HEK293 (cell line): ENCODE results near the gene BARD1.
"Not testable (repeated sequence)": the region's sequence is repeated elsewhere in the genome, so short reads cannot be mapped to it uniquely, and the experiment has no call there.

Experiments used
- CTCF ChIA-PET: fragments of 350-600 bp; formaldehyde crosslinking; extraction: SDS; loops from one replicate; lab custom pipeline; 2021; ENCODE audit warnings: antibody characterized with exemption; lab: Yijun Ruan, JAX
- POLR2A ChIA-PET: fragments of 300-600 bp; formaldehyde crosslinking; extraction: SDS; loops from one replicate; lab custom pipeline; 2020; ENCODE audit warnings: antibody characterized with exemption, inconsistent platforms; lab: Yijun Ruan, JAX
- H3K27ac ChIP-seq: fragments of 200-500 bp; sonication (Bioruptor generic); 2 replicates; pipeline ENCODE4 v1.5.1; 2014; ENCODE audit warnings: low read depth, low read length, control low read depth, inconsistent platforms; ENCODE audit errors: extremely low read depth
- H3K36me3 ChIP-seq, 2 experiments: fragments of 200-500 bp in 1 of 2; sonication (Bioruptor generic) in 1 of 2; 1 replicate in 1 of 2; 2 replicates in 1 of 2; pipeline ENCODE4 v1.5.1; 2014 to 2017; ENCODE audit warnings: inconsistent platforms in 2 of 2, low read length in 2 of 2; ENCODE audit not compliant: control insufficient read depth in 2 of 2, insufficient read depth in 1 of 2
- H3K4me1 ChIP-seq: fragments of 200-500 bp; sonication (Bioruptor generic); 2 replicates; pipeline ENCODE4 v1.5.1; 2014; ENCODE audit warnings: mild to moderate bottlenecking, low read length, inconsistent platforms; ENCODE audit not compliant: control insufficient read depth, insufficient read depth
- H3K4me3 ChIP-seq: 2 replicates; pipeline ENCODE4 v1.5.1; 2011; ENCODE audit warnings: low read depth, mild to moderate bottlenecking, control low read depth, low read length, moderate library complexity
- H3K9me3 ChIP-seq: fragments of 200-500 bp; sonication (Bioruptor generic); 2 replicates; pipeline ENCODE4 v1.5.1; 2014; ENCODE audit warnings: low read depth, low read length, inconsistent platforms; ENCODE audit not compliant: control insufficient read depth, insufficient read depth
- MEIS1 ChIP-seq: sonication (generic); formaldehyde crosslinking; IDR thresholded peaks from 2 replicates; pipeline ENCODE4 v1.8.1; 2022; ENCODE audit warnings: missing genetic modification reagents, mild to moderate bottlenecking, borderline replicate concordance
- PRDM1 ChIP-seq: fragments of 450-650 bp; formaldehyde crosslinking; IDR thresholded peaks from 2 replicates; pipeline ENCODE4; 2016; ENCODE audit warnings: missing biosample characterization, missing genetic modification characterization
- SP3 ChIP-seq: fragments of 450-650 bp; formaldehyde crosslinking; IDR thresholded peaks from 2 replicates; pipeline ENCODE4 v1.5.1; 2016; ENCODE audit warnings: missing biosample characterization, missing genetic modification characterization
- ZBTB8A ChIP-seq: fragments of 450-650 bp; formaldehyde crosslinking; IDR thresholded peaks from 2 replicates; pipeline ENCODE4 v1.5.1; 2016; ENCODE audit warnings: missing biosample characterization, missing genetic modification characterization
- ZNF114 ChIP-seq: fragments of 450-650 bp; formaldehyde crosslinking; IDR thresholded peaks from 2 replicates; pipeline ENCODE4 v1.5.0; 2017; ENCODE audit warnings: missing biosample characterization, missing genetic modification characterization
- ZNF311 ChIP-seq: fragments of 450-650 bp; formaldehyde crosslinking; IDR thresholded peaks from 2 replicates; pipeline ENCODE4 v1.5.1; 2017; ENCODE audit warnings: missing biosample characterization, missing genetic modification characterization, borderline replicate concordance
- ZNF335 ChIP-seq: fragments of 450-650 bp; formaldehyde crosslinking; conservative IDR thresholded peaks from 2 replicates; pipeline ENCODE4 v1.5.1; 2016; ENCODE audit warnings: missing biosample characterization, missing genetic modification characterization
- ZNF366 ChIP-seq: fragments of 450-650 bp; formaldehyde crosslinking; conservative IDR thresholded peaks from 2 replicates; pipeline ENCODE4 v1.5.1; 2016; ENCODE audit warnings: missing biosample characterization, missing genetic modification characterization
- ZNF473 ChIP-seq: fragments of 450-650 bp; formaldehyde crosslinking; IDR thresholded peaks from 2 replicates; pipeline ENCODE4 v1.5.1; 2017; ENCODE audit warnings: missing biosample characterization, missing genetic modification characterization
- ZNF48 ChIP-seq: fragments of 450-650 bp; formaldehyde crosslinking; IDR thresholded peaks from 2 replicates; pipeline ENCODE4 v1.5.1; 2016; ENCODE audit warnings: missing biosample characterization, missing genetic modification characterization
- ZNF623 ChIP-seq: fragments of 450-650 bp; formaldehyde crosslinking; IDR thresholded peaks from 2 replicates; pipeline ENCODE4 v1.5.1; 2016; ENCODE audit warnings: missing biosample characterization, missing genetic modification characterization
- TF ChIP-seq, protein P1 (sequence below): fragments of 450-650 bp; formaldehyde crosslinking; IDR thresholded peaks from 2 replicates; pipeline ENCODE4 v1.5.1; 2016; ENCODE audit warnings: missing biosample characterization, missing genetic modification characterization

The BARD1 gene

DNA sequence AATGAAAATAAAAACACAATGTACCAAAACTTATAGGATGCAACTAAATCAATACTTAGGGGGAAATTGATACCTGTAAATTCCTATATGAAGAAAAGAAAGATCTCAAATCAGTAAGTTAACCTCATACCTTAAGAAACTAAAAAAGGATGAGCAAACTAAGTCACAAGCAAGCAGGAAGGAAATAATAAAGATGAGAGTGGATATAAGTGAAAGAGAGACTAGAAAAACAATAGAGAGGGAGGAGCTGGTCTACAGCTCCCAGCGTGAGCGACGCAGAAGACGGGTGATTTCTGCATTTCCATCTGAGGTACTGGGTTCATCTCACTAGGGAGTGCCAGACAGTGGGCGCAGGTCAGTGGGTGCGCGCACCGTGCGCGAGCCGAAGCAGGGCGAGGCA lies 125.9 kb downstream of the BARD1 start:
- H3K4me1 ChIP-seq, H3K36me3 ChIP-seq, H3K27ac ChIP-seq, H3K9me3 ChIP-seq, CTCF ChIA-PET, POLR2A ChIA-PET: not testable (repeated sequence)
- TF ChIP-seq ZNF335 (tag by site-specific recombination) (peak; percentile 53), PRDM1 (tag by site-specific recombination) (peak; percentile 83), ZNF366 (tag by site-specific recombination) (peak; percentile 35; the same call in 1 of the 2 replicates)
- TF ChIP-seq, protein P1, sequence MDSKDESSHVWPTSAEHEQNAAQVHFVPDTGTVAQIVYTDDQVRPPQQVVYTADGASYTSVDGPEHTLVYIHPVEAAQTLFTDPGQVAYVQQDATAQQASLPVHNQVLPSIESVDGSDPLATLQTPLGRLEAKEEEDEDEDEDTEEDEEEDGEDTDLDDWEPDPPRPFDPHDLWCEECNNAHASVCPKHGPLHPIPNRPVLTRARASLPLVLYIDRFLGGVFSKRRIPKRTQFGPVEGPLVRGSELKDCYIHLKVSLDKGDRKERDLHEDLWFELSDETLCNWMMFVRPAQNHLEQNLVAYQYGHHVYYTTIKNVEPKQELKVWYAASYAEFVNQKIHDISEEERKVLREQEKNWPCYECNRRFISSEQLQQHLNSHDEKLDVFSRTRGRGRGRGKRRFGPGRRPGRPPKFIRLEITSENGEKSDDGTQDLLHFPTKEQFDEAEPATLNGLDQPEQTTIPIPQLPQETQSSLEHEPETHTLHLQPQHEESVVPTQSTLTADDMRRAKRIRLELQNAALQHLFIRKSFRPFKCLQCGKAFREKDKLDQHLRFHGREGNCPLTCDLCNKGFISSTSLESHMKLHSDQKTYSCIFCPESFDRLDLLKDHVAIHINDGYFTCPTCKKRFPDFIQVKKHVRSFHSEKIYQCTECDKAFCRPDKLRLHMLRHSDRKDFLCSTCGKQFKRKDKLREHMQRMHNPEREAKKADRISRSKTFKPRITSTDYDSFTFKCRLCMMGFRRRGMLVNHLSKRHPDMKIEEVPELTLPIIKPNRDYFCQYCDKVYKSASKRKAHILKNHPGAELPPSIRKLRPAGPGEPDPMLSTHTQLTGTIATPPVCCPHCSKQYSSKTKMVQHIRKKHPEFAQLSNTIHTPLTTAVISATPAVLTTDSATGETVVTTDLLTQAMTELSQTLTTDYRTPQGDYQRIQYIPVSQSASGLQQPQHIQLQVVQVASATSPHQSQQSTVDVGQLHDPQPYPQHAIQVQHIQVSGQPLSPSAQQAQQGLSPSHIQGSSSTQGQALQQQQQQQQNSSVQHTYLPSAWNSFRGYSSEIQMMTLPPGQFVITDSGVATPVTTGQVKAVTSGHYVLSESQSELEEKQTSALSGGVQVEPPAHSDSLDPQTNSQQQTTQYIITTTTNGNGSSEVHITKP (tag by site-specific recombination) = peak; percentile 55
- peak overlapping the region; percentile 32 for H3K4me3 ChIP-seq

DNA sequence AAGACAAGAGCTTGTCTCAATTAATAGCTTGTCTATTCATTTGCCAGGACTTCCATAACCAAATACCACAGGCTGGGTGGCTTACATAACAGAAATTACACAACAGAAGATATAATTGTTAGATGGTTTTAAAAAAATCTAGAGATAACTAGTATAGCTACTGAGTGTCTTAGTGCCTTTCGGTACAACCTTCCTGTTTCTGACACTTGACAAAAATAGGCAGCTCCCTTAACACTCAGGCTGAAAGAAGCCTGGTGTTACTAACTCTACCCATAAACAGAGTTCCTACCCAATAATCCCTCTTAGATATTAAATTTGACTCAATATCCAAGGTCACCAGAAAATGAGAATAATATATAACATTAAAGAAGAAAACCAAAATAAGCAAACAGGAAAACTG lies 129.7 kb downstream of the BARD1 start:
- CTCF ChIA-PET = no interaction called here
- H3K27ac ChIP-seq = no peak overlapping the region
- no peaks in the 10 kb centered on the region for H3K9me3 ChIP-seq
- POLR2A ChIA-PET = no interaction called here
- H3K4me1 ChIP-seq = 0 out of 2 replicates have a peak, but pooled peaks cover 2% of the 10 kb centered on the region
- no peak for TF ChIP-seq SP3
- TF ChIP-seq, all 188 proteins: peak for 0
- Histone ChIP-seq H3K36me3 (no peaks in the 10 kb centered on the region), H3K4me3 (no peak overlapping the region)

DNA sequence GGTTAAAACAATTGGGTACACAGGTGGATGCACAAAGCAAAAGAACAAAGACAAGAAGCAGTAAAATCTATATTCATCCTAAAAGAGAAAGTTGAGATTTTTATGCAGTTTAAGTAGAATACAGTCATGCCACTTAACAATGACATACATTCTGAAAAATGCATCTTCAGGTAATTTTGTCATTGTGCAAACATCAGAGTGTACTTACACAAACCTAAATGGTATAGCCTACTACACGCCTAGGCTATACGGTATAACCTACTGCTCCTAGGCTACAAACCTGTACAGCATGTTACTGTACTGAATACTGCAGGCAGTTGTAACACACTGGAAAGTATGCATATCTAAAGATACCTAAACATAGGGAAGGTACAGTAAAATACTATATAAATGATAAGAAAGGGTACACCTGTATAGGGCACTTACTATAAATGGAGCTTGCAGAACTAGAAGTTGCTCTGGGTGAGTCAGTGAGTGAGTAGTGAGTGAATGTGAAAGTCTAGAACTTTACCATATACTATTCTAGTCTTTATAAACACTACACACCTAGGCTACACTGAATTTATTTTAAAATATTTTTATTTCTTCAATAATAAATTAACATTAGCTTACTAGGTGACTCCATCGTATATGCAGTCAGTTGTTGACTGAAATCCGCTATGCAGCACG lies 132.9 kb downstream of the BARD1 start:
- H3K36me3 ChIP-seq = no peaks in the 10 kb centered on the region
- POLR2A ChIA-PET = no interaction called here
- TF ChIP-seq ZNF311 (tag by site-specific recombination) (no peak), ZNF114 (tag by site-specific recombination) (no peak), ZNF623 (tag by site-specific recombination) (no peak), ZNF48 (no peak), MEIS1 (CRISPR knock-in tag) (no peak), ZBTB8A (no peak), ZNF473 (tag by site-specific recombination) (no peak)
- H3K4me1 ChIP-seq = no peaks in the 10 kb centered on the region
- H3K4me3 ChIP-seq = no peak overlapping the region
- H3K27ac ChIP-seq = no peak overlapping the region
- H3K9me3 ChIP-seq = no peaks in the 10 kb centered on the region
- CTCF ChIA-PET = no interaction called here
